Measurements from ENCODE around the gene NBAS.
"Not testable (repeated sequence)": the region's sequence is repeated elsewhere in the genome, so short reads cannot be mapped to it uniquely, and the experiment has no call there.

NBAS gene

DNA sequence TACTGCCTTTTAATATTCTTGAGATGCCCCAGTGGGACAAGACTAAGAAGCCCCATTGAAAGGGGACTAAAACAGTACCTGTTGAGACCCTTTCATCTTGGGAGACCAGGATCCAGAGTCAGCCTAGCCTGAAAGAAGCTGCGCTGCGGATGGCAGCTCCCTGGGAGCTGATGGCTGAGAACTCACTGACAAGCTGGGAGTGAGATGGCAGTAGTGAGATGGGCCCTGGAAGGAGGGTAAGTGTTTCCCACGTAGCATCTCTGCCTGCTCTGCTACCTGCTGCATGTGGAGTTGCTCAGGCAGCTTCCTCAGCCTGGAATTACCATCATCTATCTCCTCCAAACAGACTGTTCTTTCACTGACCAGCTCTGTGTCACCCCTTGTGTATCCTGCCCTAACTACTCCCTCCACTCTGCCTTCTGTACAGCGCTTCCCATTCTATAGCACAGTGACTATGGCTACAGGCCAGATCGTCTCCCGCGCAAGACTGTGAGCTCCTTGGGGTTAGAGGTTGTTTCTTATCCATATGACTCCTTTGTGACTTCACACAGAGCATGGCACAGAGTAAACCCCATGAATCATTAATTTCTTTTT lies 330.4 kb downstream of the NBAS start:
- TF ChIP-seq GATA1 (IDR thresholded peaks at IDR 0.05; ENCODE audit: low read depth, low read length): no peak
- TF ChIP-seq POLR2A (IDR thresholded peaks at IDR 0.05; ENCODE audit: low read length): no peak
- DNase-seq: no peak

GRCh38 chr2:15226661-15227060 lies 334.5 kb downstream of the NBAS start:
- DNase-seq: no peak
- no peak for TF ChIP-seq POLR2A (IDR thresholded peaks at IDR 0.05; ENCODE audit: low read length)
- no peak for TF ChIP-seq GATA1 (IDR thresholded peaks at IDR 0.05; ENCODE audit: low read depth, low read length)

GRCh38 chr2:15225131-15225530 lies 336.0 kb downstream of the NBAS start:
- DNase-seq: peak in 1 of 2 experiments; percentile 38
- TF ChIP-seq GATA1 (IDR thresholded peaks at IDR 0.05; ENCODE audit: low read depth, low read length) (no peak), POLR2A (IDR thresholded peaks at IDR 0.05; ENCODE audit: low read length) (no peak)

GRCh38 chr2:15224641-15225040 lies 336.5 kb downstream of the NBAS start:
- no peak for TF ChIP-seq POLR2A (IDR thresholded peaks at IDR 0.05; ENCODE audit: low read length)
- TF ChIP-seq GATA1 (IDR thresholded peaks at IDR 0.05; ENCODE audit: low read depth, low read length): no peak
- DNase-seq: no peak

DNA sequence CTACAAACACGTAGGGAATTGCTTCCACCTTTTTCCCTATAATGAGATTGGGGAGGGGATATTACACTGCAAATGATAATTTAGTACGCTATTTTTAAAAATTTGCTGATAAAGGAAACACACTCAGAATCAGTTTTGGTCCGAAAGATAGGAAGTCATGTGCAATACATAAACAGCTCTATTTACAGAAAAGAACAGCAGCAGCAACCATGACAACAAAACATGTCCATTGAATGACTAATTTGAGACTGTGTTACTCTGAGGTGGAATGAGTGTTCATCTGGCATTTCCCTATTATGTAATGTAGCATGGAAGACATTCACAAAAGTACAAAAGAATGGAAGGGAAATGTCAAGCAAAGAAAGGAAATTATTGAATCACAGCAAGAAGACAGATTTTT lies 337.2 kb downstream of the NBAS start:
- peak in 1 of 2 experiments; percentile 22 for DNase-seq
- TF ChIP-seq POLR2A (IDR thresholded peaks at IDR 0.05; ENCODE audit: low read length) (no peak), GATA1 (IDR thresholded peaks at IDR 0.05; ENCODE audit: low read depth, low read length) (no peak)

GRCh38 chr2:15222856-15223255 lies 338.3 kb downstream of the NBAS start:
- no peak for DNase-seq
- no peak for TF ChIP-seq POLR2A (IDR thresholded peaks at IDR 0.05; ENCODE audit: low read length)
- TF ChIP-seq GATA1 (IDR thresholded peaks at IDR 0.05; ENCODE audit: low read depth, low read length): no peak

DNA sequence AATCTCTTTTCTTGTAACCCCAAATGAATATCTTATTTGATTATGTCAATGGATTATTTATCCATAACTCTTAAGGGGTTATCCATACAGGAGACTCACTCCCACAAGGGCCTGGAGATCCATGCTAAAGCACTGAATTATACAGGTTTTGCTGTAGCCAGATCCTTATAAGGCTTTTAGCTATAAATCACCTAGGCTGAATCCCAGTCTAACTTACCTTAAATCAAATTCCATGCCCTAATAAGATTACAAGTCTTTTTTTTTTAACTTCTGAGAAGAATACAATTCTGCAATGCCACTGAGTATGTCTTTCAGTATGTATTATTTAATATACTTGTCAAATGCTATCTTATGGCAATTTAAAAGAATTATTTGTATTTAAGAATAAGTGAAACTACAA lies 340.5 kb downstream of the NBAS start:
- TF ChIP-seq POLR2A (IDR thresholded peaks at IDR 0.05; ENCODE audit: low read length) (no peak), GATA1 (IDR thresholded peaks at IDR 0.05; ENCODE audit: low read depth, low read length) (no peak)
- no peak for DNase-seq

DNA sequence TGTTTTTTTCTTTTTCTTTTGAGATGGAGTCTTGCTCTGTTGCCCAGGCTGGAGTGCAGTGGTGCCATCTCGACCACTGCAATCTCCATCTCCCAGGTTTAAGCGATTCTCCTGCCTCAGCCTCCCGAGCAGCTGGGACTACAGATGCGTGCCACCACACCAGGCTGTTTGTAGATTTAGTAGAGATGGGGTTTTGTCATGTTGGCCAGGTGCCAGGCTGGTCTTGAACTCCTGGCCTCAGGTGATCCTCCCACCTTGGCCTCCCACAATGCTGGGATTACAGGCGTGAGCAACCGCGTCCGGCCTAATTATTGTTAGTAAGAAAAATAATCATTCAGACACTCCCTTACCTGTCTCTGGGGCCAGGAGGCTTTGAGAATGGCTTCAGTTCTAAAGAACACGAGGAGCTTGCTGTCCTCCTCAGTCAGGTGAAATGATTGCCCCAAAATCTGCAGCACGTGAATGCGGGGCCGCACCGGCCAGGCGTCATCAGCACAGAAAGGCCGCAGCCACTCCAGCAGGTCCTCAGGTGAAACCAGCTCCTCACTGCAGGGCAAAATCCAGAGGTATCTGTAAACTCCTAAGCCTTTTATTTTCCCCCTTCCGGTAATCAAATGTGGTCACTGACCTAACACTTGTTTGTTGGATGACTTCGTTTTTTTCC lies 342.6 kb downstream of the NBAS start:
- TF ChIP-seq POLR2A (IDR thresholded peaks at IDR 0.05; ENCODE audit: low read length): no peak
- TF ChIP-seq GATA1 (IDR thresholded peaks at IDR 0.05; ENCODE audit: low read depth, low read length): no peak
- no peak for DNase-seq

DNA sequence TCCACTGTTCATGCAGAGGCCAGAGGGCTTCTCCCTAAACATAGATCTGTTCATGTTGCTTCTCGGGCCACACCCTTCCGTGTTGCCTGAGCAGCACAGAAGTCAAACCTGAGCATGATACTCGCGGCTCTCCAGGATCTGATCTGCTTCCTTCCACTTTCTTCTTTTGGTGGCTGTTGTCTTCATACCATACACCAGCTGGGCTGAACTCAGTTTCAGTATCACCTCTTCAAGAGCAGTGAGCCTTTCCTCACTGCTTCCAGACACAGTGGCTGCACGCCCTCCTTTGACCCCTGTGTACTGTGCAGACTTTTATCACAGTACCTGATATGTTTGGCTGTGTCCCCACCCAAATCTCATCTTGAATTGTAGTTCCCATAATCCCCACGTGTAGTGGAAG lies 348.9 kb downstream of the NBAS start:
- peak in 1 of 2 experiments; percentile 26 for DNase-seq
- TF ChIP-seq POLR2A (IDR thresholded peaks at IDR 0.05; ENCODE audit: low read length) (no peak), GATA1 (IDR thresholded peaks at IDR 0.05; ENCODE audit: low read depth, low read length) (no peak)

DNA sequence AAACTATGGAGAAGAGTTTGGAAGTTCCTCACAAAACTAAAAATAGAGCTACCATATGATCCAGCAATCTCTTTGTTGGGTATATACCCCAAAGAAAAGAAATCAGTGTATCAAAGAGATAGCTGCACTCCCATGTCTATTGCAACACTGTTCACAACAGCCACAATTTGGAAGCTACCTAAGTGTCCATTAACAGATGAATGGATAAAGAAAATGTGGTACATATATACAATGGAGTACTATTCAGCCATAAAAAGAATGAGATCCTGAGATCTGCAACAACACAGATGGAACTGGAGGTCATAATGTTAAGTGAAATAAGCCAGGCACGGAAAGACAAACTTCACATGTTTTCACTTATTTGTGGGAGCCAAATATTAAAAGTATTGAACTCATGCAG lies 350.6 kb downstream of the NBAS start:
- DNase-seq: not testable (repeated sequence)

- TF ChIP-seq POLR2A (IDR thresholded peaks at IDR 0.05; ENCODE audit: low read length) (no peak), GATA1 (IDR thresholded peaks at IDR 0.05; ENCODE audit: low read depth, low read length) (no peak)
- no peak for DNase-seq
Observed at GRCh38 chr2:15206419-15206818, 354.7 kb downstream of the NBAS start.

DNA sequence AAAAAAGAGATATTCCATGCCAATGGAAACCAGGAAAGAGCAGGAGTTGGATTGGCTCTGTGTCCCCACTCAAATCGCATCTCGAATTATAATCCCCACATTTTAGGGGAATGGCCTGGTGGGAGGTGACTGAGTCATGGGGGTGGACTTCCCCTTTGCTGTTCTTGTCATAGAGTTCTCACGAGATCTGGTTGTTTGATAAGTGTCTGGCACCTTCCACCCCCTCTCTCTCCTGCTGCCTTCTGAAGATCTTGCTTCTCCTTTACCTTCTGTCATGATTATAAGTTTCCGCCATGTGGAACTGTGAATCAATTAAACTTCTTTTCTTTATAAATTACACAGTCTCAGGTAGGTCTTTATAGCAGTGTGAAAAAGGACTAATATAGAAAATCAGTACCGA lies 355.6 kb downstream of the NBAS start:
- TF ChIP-seq GATA1 (IDR thresholded peaks at IDR 0.05; ENCODE audit: low read depth, low read length): no peak
- no peak for TF ChIP-seq POLR2A (IDR thresholded peaks at IDR 0.05; ENCODE audit: low read length)
- DNase-seq: no peak

GRCh38 chr2:15201009-15201408 lies 360.1 kb downstream of the NBAS start:
- DNase-seq: peak; percentile 38 to 50
- TF ChIP-seq POLR2A (IDR thresholded peaks at IDR 0.05; ENCODE audit: low read length) (no peak), GATA1 (IDR thresholded peaks at IDR 0.05; ENCODE audit: low read depth, low read length) (no peak)

- DNase-seq: peak; percentile 53 to 76
Observed at GRCh38 chr2:15200581-15200980, 360.6 kb downstream of the NBAS start.

DNA sequence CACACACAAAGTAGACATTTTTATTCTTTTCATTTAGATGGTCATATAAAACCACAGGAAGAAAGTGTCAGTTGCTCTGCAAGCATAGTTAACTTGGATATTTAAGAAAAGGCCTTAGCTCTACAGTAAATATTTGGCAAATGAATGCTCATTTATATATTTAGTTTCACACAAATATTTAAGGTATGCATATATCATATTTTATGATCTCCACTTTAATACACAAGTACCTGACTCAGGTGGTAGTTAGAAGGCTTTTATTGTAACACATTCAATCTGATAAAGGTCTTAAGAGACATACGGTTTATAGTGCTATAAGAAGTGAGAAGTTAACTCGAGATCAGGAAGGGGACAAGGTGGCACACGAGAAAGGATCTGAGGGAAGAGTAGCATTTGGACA lies 363.1 kb downstream of the NBAS start:
- TF ChIP-seq POLR2A (IDR thresholded peaks at IDR 0.05; ENCODE audit: low read length) (no peak), GATA1 (IDR thresholded peaks at IDR 0.05; ENCODE audit: low read depth, low read length) (no peak)
- DNase-seq: no peak

More at GRCh38 chr2:15200581-15200980, 360.6 kb downstream of the NBAS start:
- no peak for TF ChIP-seq GATA1 (IDR thresholded peaks at IDR 0.05; ENCODE audit: low read depth, low read length)
- no peak for TF ChIP-seq POLR2A (IDR thresholded peaks at IDR 0.05; ENCODE audit: low read length)
